NOMO-1 treated with dmso at 0.1 percent for 144 hours (cell line): ENCODE measurements around the gene FSTL5.
"Not testable (repeated sequence)": the region's sequence is repeated elsewhere in the genome, so short reads cannot be mapped to it uniquely, and the experiment has no call there.

Source experiments
- DNase-seq: peaks from one replicate; lab custom pipeline; 2025; ENCODE audit not compliant: unreplicated experiment; lab: John Stamatoyannopoulos, UW

The FSTL5 gene

DNA sequence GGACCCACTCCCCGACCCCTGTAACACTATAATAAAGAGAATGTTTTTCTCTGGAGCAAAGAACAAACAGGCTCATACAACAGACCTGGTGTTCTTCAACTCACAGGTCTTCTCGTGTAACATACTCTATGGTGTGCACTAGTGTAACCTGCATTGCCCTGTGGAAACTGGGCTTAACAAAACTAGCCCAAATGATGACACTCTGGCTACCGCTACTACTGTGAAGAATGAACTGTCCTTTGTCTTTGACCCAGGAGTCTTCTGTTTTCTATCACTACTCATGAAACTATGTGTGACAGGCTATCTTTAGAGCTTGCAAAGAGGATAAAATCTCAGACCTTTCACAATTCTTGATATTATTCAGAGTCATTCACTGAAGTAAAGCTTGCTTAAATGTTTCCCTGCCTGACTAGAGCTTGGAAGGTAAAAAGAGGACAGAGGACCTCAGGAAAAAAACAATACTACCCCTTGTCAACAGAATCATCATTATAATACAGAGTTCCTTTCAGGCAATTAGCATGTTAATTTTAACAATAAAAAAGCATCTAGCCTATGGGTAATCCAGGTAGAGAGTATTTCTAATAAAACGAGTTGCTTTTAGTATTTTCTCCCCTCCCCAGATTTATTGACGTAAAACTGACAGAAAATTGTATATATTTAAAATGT lies 59.2 kb downstream of the FSTL5 start:
- DNase-seq: no peak

DNA sequence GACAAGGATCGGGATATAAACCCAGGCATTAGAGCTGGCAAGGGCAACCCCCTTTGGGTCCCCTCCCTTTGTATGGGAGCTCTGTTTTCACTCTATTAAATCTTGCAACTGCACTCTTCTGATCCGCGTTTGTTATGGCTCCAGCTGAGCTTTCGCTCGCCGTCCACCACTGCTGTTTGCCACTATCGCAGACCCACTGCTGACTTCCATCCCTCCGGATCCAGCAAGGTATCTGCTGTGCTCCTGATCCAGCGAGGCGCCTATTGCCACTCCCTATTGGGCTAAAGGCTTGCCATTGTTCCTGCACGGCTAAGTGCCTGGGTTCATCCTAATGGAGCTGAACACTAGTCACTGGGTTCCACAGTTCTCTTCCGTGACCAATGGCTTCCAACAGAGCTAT lies 59.9 kb downstream of the FSTL5 start:
- not testable (repeated sequence) for DNase-seq

DNA sequence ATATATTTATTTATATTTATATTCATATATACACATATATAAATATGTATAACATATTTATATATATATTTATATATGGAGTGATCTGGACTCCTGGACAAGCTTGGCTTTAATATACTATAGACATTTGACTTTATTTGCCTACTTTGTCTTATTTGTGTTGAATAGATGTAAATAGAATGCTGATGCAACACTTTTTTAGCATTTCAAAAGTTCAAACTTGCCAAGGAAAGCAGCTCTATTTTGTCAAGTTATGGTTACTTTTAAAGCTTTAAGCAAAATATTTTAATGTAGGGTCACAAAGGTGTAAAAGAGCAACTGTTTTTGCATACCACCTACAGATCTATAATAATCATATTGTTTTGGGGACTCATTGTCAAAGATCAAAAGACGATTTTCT lies 61.1 kb downstream of the FSTL5 start:
- no peak for DNase-seq

- DNase-seq: no peak
Observed at GRCh38 chr4:162101337-162101736, 62.5 kb downstream of the FSTL5 start.

GRCh38 chr4:162075726-162076125 lies 88.1 kb downstream of the FSTL5 start:
- DNase-seq: no peak

GRCh38 chr4:162061214-162061613 lies 102.6 kb downstream of the FSTL5 start:
- no peak for DNase-seq

GRCh38 chr4:162059656-162060055 lies 104.1 kb downstream of the FSTL5 start:
- no peak for DNase-seq

DNA sequence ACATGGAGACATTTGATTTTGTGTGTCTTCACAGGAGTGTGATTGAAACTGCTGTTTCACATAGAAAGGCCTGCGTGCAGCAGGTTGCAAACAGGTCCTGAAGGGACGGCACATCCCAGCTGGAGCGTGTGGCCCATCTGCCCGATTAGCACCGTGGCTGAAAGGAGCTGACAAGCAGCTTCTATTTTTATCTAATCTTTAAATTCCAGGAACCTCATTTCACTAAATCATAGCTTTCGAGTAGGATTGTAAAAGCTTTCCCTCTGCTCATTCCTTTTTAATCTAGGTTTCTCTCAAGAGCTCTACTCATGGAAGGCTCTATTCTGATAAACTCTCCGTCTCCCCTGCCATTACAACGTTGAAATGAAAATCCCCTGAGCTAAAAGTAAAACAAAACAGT lies 106.8 kb downstream of the FSTL5 start:
- DNase-seq: no peak

DNA sequence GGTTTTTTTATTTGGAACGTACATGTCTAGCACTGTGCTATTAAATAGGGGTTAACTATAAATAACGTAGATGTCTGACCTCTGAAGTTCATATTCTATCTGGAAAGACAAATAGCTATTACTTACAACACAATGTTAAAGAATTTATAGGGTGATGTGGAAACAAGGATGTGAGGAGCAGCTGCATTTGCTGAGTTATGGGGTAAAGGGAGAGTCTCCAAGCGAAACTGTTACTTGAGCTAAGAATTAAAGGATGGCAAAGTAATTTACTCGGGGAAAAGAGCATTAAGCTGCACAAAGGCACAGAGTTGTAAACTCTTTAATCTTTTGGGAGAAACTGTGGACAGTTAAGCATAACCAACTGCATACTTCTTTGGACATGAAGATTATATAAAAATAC lies 117.7 kb downstream of the FSTL5 start:
- no peak for DNase-seq

DNA sequence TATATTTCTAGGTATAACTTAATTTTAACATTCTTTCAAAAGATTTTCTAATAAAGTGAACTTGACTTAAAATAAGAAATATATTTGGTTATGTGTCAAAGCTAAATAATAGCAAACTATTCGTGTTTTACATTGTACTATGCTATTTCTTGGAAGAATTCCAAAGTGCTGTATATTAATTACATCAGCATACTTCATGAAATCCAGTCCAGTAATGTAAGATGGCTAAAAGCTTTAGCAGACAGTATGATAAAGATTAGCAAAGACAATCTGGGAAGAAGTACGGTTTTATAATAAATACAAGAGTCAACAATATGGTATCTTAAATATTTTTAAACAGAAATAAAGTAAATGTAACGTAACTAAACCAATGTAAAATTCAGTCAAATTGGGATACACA lies 125.7 kb downstream of the FSTL5 start:
- DNase-seq: no peak

DNA sequence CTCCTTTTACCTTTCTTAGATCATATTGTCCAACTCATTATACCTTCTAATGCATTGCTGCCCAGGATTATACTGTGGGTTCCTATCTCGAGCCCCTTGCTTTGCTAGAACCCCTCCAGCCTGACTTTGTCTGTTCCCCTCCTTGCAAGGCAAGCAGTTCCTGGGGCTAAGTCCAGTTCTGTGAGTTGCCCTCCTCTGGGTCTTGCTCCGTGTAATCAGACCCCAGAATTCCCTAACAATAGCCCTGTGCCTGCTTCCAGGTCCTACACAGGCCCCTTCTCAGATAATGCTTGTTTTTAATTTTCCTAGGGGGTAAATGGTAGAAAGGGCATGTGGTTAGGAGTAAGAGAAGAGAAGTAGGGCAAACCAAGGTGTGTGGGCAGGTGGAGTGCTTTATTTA lies 145.9 kb downstream of the FSTL5 start:
- DNase-seq: no peak

- no peak for DNase-seq
Observed at GRCh38 chr4:162016991-162017390, 146.8 kb downstream of the FSTL5 start.

GRCh38 chr4:162016219-162016618 lies 147.6 kb downstream of the FSTL5 start:
- DNase-seq: no peak

DNA sequence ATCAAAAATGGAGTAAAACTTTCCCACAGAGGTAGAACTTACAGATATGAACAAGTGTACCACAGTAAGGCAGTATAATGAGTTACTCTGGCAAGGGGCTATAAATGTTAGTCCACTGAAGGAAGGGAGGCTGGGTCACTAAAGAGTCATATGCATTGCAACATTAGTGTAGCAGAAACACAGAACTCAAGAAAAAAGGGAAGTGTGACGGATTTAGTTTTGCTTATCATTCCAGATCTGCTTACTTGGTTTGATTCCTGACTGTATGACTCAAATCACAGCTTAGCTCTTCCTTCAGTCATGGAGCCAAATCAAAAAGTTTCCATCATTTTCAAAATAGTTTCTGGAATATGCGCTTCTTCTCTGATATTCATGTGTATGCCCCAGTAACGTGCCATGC lies 148.7 kb downstream of the FSTL5 start:
- peak; percentile 48 for DNase-seq

- DNase-seq: no peak
Observed at GRCh38 chr4:162011089-162011488, 152.7 kb downstream of the FSTL5 start.

DNA sequence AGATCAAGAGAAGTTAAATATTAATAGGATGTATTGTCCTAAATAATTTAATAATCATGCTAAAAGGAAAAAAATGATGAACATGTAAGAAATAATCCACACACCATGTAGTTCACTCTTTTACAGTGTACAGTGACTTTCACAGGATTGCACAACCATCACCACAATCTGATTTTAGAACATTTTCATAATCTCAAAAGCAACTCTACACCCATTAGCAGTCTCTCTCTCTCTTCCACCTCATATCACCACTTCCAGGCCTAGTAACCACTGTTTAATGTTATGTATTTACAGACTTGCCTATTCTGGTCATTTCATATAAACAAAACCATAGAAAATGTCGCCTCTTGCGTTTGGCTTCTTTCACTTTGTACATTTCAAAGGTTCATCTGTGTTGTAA lies 153.4 kb downstream of the FSTL5 start:
- DNase-seq: no peak

- DNase-seq: no peak
Observed at GRCh38 chr4:161992317-161992716, 171.5 kb downstream of the FSTL5 start.

DNA sequence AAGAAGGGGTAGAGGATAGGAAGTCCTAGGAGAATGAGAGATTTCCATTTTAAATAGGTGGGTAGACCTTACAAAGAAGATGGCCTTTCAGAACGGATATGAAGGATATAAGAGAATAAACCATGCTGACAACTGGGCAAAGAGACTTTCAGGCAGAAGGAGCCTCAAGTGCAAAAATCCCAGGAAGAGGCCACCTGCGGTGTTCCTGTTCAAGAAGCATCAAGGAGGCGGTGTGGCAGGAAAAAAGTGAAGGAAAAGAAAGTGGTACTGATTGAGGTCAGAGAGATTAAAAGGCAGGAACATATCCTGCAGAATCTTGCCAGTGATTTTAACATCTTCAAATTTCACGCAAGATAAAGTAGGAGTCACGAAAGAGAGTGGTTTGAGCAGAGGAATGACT lies 172.0 kb downstream of the FSTL5 start:
- no peak for DNase-seq

- no peak for DNase-seq
Observed at GRCh38 chr4:161990721-161991120, 173.1 kb downstream of the FSTL5 start.

GRCh38 chr4:161988946-161989345 lies 174.9 kb downstream of the FSTL5 start:
- DNase-seq: no peak

GRCh38 chr4:161987611-161988010 lies 176.2 kb downstream of the FSTL5 start:
- no peak for DNase-seq

GRCh38 chr4:161952382-161952781 lies 211.4 kb downstream of the FSTL5 start:
- no peak for DNase-seq

GRCh38 chr4:161949946-161950725 lies 213.7 kb downstream of the FSTL5 start:
- DNase-seq: no peak
